HL-60 (cell line): ENCODE results near the gene MLYCD.

Experiments used
- DNase-seq, 2 experiments: peaks; one replicate each; pipeline ENCODE4 v3.0.0-alpha.2; 2010 to 2020; ENCODE audit warnings: low read depth in 1 of 2, low spot score in 1 of 2
- H3K27ac ChIP-seq: fragments of 250-450 bp; sonication (Bioruptor Pico); replicated peaks from 2 replicates; pipeline ENCODE4 v1.5.1; 2020; ENCODE audit warnings: mild to moderate bottlenecking, moderate library complexity
- H3K27me3 ChIP-seq: fragments of 250-450 bp; sonication (Bioruptor Pico); 2 replicates; pipeline ENCODE4 v1.5.1; 2021; ENCODE audit warnings: mild to moderate bottlenecking, moderate library complexity; ENCODE audit not compliant: insufficient read depth, poor library complexity, severe bottlenecking
- H3K4me3 ChIP-seq: replicated peaks from 2 replicates; pipeline ENCODE4 v1.5.1; 2011; ENCODE audit warnings: mild to moderate bottlenecking, control low read depth, low read length; ENCODE audit not compliant: insufficient read depth
- GABPA ChIP-seq: IDR thresholded peaks from 2 replicates; pipeline ENCODE4 v1.6.1; 2012; ENCODE audit warnings: low read depth
- POLR2AphosphoS5 ChIP-seq: IDR thresholded peaks from 2 replicates; pipeline ENCODE4 v1.6.1; 2012; ENCODE audit warnings: low read depth
- SPI1 ChIP-seq: IDR thresholded peaks from 2 replicates; pipeline ENCODE4 v1.6.1; 2012; ENCODE audit warnings: low read depth, mild to moderate bottlenecking, borderline replicate concordance
- TF ChIP-seq, protein P1 (sequence below): IDR thresholded peaks from one replicate; pipeline ENCODE4 v1.5.1; 2011; ENCODE audit warnings: low read length, control low read depth, inconsistent platforms; ENCODE audit not compliant: insufficient read depth
- TF ChIP-seq, protein P2 (sequence below): IDR thresholded peaks from 2 replicates; pipeline ENCODE4 v1.6.1; 2012; ENCODE audit warnings: low read depth; ENCODE audit not compliant: insufficient replicate concordance

Gene MLYCD

DNA sequence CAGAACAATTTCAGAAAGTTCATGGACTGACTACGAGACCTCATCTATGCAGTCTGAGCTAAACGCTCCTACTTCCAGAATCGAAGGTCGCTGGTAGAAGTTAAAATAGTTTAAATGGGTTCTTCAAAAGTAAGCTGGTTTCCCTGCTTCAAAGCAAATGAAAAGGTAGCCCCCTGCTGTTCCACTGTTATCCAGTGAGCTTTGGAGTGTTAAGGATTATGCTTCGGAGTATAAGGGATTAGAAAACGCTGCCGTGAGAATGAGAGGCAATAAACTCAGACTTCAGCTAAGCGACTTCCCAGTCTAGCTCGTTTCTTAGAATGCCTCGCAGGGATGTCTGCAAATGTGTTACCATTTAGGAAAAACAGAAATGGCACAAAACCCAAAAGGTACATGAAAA is 12.4 kb downstream of the MLYCD start:
- TF ChIP-seq POLR2AphosphoS5: no peak
- no peak for TF ChIP-seq GABPA
- no peak for TF ChIP-seq SPI1
- TF ChIP-seq, protein P1, sequence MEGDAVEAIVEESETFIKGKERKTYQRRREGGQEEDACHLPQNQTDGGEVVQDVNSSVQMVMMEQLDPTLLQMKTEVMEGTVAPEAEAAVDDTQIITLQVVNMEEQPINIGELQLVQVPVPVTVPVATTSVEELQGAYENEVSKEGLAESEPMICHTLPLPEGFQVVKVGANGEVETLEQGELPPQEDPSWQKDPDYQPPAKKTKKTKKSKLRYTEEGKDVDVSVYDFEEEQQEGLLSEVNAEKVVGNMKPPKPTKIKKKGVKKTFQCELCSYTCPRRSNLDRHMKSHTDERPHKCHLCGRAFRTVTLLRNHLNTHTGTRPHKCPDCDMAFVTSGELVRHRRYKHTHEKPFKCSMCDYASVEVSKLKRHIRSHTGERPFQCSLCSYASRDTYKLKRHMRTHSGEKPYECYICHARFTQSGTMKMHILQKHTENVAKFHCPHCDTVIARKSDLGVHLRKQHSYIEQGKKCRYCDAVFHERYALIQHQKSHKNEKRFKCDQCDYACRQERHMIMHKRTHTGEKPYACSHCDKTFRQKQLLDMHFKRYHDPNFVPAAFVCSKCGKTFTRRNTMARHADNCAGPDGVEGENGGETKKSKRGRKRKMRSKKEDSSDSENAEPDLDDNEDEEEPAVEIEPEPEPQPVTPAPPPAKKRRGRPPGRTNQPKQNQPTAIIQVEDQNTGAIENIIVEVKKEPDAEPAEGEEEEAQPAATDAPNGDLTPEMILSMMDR: no peak
- TF ChIP-seq, protein P2, sequence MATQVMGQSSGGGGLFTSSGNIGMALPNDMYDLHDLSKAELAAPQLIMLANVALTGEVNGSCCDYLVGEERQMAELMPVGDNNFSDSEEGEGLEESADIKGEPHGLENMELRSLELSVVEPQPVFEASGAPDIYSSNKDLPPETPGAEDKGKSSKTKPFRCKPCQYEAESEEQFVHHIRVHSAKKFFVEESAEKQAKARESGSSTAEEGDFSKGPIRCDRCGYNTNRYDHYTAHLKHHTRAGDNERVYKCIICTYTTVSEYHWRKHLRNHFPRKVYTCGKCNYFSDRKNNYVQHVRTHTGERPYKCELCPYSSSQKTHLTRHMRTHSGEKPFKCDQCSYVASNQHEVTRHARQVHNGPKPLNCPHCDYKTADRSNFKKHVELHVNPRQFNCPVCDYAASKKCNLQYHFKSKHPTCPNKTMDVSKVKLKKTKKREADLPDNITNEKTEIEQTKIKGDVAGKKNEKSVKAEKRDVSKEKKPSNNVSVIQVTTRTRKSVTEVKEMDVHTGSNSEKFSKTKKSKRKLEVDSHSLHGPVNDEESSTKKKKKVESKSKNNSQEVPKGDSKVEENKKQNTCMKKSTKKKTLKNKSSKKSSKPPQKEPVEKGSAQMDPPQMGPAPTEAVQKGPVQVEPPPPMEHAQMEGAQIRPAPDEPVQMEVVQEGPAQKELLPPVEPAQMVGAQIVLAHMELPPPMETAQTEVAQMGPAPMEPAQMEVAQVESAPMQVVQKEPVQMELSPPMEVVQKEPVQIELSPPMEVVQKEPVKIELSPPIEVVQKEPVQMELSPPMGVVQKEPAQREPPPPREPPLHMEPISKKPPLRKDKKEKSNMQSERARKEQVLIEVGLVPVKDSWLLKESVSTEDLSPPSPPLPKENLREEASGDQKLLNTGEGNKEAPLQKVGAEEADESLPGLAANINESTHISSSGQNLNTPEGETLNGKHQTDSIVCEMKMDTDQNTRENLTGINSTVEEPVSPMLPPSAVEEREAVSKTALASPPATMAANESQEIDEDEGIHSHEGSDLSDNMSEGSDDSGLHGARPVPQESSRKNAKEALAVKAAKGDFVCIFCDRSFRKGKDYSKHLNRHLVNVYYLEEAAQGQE: no peak
- H3K27me3 ChIP-seq: no peaks in the 10 kb centered on the region
- no peak for DNase-seq
- H3K4me3 ChIP-seq: no peak overlapping the region
- H3K27ac ChIP-seq: no peak overlapping the region

DNA sequence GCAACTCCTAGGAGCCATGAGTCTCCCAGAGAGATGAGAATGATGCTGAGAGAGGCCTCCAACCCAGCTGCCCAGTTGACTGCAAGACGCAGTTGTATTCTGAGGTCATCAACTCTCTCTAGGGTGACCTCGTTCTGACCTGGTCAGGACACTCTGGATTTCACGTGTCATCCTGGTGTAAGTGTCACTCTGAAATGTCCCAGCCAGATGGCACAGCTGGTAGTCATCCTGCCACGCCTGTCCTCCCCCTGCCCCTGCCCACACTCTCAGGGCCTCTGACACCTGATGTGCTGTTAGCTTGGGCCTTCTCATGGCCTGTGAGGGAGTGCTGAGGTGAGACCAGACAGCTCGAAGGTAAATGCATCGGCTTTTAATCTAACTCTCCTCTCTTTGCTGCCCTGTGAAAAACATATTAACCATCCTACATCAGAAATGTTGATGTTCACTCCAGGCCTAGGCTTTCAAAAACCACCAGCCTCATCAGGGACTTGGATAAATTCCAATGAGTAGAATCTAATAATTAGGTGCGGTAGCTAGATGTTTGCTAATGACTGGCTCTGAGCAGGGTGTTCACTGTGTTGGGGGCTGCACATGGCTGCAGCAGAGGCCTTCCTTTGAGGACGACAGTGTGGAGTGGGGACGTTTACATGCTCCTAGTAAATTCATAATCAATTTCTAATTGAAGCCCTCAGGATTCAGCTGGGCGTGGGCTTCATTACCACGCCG is 13.8 kb downstream of the MLYCD start:
- TF ChIP-seq POLR2AphosphoS5 (no peak), SPI1 (no peak), GABPA (no peak)
- TF ChIP-seq, protein P2: no peak
- TF ChIP-seq, protein P1: no peak
- DNase-seq: no peak
- H3K27me3 ChIP-seq: no peaks in the 10 kb centered on the region

DNA sequence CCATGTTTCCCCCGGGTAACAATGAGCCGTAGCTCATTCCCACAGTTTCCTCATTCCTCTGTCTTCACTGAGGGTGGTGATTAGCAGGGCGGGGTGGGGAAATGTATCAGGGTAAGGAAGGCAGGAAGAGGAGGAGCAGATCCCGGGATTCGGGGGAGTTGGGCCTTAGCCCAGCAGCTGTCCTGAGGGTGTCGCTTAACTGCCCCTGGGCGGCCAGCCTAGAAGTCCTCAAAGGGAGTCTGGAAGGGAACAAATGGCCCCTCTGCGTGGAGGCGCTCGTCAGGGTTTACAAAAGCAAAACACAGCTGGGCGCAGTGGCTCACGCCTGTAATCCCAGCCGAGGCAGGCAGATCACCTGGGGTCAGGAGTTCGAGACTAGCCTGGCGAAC is 14.3 kb downstream of the MLYCD start:
- TF ChIP-seq GABPA (no peak), SPI1 (no peak), POLR2AphosphoS5 (no peak)
- TF ChIP-seq, protein P1: no peak
- TF ChIP-seq, protein P2: no peak
- Histone ChIP-seq H3K27ac (no peak overlapping the region), H3K27me3 (no peaks in the 10 kb centered on the region), H3K4me3 (no peak overlapping the region)
- DNase-seq: no peak

More for the DNA sequence above, 13.8 kb downstream of the MLYCD start:
- no peak overlapping the region for H3K4me3 ChIP-seq
- no peak overlapping the region for H3K27ac ChIP-seq
